Left cardiac atrium (tissue), 4 donors: ENCODE data around the gene RENBP. TPM values are rescaled to one million over a fixed set of nuclear protein-coding genes. Genes with fewer than 3 reads are reported as not detected.

Experiments used
- ATAC-seq, 2 donors: fragments of 200-7000 bp; cut with Tn5 transposase; one replicate each; pipeline ENCODE4 v1.9.1; 2020; ENCODE audit warnings: mild to moderate bottlenecking in 2 of 2, moderate library complexity in 2 of 2
- DNase-seq: peaks from one replicate; pipeline ENCODE4 v3.0.0-alpha.2; 2020
- intact Hi-C, 2 donors: fragments of 100-400 bp; cut with DNase I; formaldehyde crosslinking; loops; one replicate each; pipeline versions ENCODE4 v1.14.1 to v1.15.1; 2022 to 2023
- total RNA-seq, 2 donors: library from RNA; stranded (reverse); fragmentation: NEBNext Ultra II Directional; extraction: Animal tissue kit (Norgen Biotek cat#: 25700); gene quantifications; one replicate each; pipeline ENCODE4 v1.2.1, GENCODE V29; 2021
- donor health status: DM: no; HTN: yes; CAD: no.
- donor health status: DM: no; HTN: yes; CAD: no; lungs with severe emphysema.
- donor health status: DM: yes; HTN: yes; CAD: no.
- donor health status: Dilated cardiomyopathy.

RENBP gene
- total RNA-seq, 2 donors from 2014 or later = 14.7 to 14.8 TPM

GRCh38 chrX:153907456-153907855 lies 37.0 kb downstream of the RENBP start:
- intact Hi-C loops = no loop called here
- DNase-seq = no peak
- no peak for ATAC-seq

- no peak for DNase-seq
- ATAC-seq = no peak
- intact Hi-C loops = no loop called here
Measured at GRCh38 chrX:153906126-153906917, 38.1 kb downstream of the RENBP start.

- DNase-seq = no peak
- intact Hi-C loops = no loop called here
- no peak for ATAC-seq
Measured at GRCh38 chrX:153905481-153906095, 38.9 kb downstream of the RENBP start.

DNA sequence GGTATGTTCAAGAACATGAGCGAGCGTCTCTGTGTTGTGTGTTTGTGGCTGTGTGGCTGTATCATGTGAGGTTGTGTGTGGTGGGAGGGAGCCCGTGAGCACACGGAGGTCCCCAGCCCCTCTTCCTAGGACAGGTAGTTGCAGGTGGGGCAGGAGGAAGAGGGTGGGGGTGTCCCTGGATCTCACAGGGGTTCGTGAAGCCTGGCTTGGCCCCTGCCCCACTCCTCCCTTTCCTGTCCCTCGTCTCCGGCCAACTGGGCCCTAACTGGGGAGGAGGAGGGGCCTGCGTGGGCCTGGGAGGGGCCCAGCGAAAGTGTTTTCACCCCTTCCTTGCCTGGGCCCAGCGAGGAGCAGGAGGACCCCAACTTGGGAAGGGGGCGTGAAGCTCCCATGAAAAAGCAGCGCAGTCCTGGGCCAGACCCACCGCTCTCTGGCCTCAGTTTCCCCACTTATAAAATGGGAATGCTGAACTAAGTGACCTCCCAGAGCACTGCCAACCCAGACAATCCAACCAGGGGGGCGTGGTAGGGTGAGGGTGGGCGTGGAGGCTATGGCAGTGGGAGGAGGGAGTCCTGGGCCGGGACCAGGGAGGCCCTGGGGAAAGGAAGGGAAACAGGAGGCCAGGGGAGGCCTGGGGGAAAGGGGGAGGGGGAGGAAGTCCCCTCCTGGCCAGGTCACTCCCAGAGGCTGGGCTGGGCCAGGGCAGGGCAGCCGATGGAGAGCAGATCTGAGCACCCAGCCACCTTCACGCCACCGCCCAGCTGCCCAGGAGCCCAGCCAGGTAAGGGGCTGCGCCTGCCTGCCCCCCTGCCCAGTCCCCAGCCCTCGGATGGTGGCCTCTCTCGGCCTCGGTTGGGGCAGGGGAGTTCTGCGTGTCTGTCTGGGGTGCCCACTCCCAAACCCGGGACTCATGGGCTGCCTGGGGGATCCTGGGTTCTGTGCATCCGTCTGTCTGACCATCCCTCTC lies 40.2 kb downstream of the RENBP start, which contains the start of gene AVPR2:
Gene AVPR2, plus strand, starts transcription at position 683 of the 967 bp plus-strand sequence. CDS start 473 bp downstream, outside the sequence.
- ATAC-seq = peak; percentile 27 to 43
- no peak for DNase-seq
- intact Hi-C loops = no loop called here

DNA sequence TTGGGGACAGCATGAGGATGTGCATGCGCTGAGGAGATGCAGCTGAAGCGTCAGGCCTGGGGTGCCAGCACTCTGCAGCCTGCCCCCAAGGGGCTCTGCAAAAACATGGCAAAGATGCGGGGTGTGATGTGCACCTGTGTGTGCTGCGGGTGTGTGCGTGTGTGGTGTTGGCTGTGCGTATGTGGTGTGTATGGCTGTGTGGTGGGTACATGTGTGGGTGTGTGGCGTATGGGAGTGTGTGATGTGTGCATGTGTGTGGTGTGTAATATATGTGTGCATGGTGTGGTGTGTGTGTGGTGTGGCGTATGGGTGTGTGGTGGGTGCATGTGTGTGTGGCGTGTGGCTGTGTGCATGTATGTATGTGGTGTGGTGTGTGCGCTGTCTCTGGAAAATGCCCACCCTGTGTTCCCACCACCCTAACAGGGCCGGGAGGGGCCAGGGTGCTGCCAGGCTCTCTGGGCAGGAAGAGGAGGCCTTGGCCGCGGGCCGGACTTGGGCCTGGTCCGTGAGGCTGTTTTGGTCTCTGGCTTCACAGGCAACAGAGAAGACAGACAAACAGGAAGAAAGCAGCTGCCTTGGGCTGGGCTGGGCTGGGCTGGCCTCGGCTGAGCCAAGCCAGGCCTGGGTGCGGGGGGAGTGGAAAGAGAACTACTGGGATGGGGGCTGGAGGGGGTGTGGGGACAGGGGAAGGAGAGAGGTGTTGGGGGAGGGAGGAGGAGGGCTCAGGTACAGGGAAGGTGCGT lies 41.0 kb downstream of the RENBP start:
- intact Hi-C loops = no loop called here

GRCh38 chrX:153902385-153902784 lies 42.1 kb downstream of the RENBP start:
- intact Hi-C loops = no loop called here
- no peak for DNase-seq
- no peak for ATAC-seq

More for the DNA sequence above, 41.0 kb downstream of the RENBP start:
- DNase-seq (no peak), ATAC-seq (peak; percentile 39 to 44)

DNA sequence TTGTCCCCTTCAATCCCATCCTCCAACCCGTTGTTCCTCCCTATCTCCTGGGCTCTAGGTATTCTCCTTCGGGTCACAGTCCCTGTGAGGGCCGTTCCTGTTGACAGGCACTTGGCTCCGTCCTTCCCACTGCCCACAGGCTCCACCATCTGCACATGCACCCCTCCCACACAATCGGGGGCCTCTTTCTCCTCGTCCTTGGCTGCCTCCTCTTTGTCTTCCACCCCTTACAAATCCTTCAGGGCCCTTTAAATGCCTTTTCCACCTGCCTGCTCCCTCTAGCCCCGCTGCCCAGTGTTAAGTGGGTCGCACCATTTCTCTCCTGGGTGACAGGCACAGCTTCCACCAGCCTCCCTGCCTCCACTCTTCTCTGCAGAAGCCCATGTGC lies 42.7 kb downstream of the RENBP start:
- intact Hi-C loops = no loop called here
- DNase-seq = no peak
- ATAC-seq = no peak

- intact Hi-C loops = no loop called here
- ATAC-seq = peak; percentile 61 to 69
- peak; percentile 63 for DNase-seq
Measured at GRCh38 chrX:153900831-153901752, 43.4 kb downstream of the RENBP start.

DNA sequence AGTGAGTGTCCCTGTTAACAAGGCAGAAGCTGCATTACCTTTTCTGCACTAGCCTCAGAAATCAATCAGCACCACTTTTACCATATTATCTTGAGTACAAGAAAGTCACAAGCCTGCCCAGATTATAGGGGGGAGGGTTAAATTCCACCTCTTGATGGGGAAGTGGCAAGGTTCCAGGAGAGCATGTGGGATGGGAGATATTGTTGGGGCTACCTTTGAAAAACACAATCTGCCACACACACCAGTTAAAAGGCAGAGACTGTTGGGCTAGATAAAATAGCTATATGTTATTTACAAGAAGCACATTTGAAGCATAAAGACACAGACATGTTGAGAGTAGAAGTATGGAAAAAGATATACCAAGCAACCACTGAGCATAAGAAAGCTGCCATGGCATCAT lies 46.5 kb downstream of the RENBP start:
- intact Hi-C loops = no loop called here
- ATAC-seq (no peak), DNase-seq (no peak)

GRCh38 chrX:153889123-153889522 lies 55.3 kb downstream of the RENBP start:
- intact Hi-C loops = no loop called here
- no peak for ATAC-seq
- no peak for DNase-seq

DNA sequence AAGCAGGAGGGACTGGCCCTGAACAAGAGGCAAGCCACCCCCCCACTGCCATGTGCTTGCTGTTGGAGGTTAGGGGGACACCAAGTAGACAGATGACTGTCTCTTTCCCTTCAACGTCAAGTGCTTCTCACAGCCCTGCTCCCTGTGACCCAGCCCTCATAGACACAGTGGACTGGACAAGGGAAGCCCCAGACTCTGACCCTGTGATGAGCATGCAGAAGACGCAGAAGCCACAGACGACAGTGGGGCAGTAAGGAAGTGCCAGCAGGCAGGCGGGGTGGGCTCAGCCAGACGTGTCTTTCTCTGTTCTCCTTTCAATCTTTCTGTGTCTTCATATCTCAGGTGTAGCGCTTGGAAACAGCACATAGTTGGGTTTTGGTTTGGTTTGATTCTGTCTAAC lies 56.1 kb downstream of the RENBP start:
- ATAC-seq (no peak), DNase-seq (no peak)
- intact Hi-C loops = no loop called here

GRCh38 chrX:153887385-153887784 lies 57.1 kb downstream of the RENBP start:
- DNase-seq = no peak
- ATAC-seq = no peak
- intact Hi-C loops = no loop called here

GRCh38 chrX:153886915-153887314 lies 57.5 kb downstream of the RENBP start:
- no peak for ATAC-seq
- intact Hi-C loops = no loop called here
- no peak for DNase-seq

DNA sequence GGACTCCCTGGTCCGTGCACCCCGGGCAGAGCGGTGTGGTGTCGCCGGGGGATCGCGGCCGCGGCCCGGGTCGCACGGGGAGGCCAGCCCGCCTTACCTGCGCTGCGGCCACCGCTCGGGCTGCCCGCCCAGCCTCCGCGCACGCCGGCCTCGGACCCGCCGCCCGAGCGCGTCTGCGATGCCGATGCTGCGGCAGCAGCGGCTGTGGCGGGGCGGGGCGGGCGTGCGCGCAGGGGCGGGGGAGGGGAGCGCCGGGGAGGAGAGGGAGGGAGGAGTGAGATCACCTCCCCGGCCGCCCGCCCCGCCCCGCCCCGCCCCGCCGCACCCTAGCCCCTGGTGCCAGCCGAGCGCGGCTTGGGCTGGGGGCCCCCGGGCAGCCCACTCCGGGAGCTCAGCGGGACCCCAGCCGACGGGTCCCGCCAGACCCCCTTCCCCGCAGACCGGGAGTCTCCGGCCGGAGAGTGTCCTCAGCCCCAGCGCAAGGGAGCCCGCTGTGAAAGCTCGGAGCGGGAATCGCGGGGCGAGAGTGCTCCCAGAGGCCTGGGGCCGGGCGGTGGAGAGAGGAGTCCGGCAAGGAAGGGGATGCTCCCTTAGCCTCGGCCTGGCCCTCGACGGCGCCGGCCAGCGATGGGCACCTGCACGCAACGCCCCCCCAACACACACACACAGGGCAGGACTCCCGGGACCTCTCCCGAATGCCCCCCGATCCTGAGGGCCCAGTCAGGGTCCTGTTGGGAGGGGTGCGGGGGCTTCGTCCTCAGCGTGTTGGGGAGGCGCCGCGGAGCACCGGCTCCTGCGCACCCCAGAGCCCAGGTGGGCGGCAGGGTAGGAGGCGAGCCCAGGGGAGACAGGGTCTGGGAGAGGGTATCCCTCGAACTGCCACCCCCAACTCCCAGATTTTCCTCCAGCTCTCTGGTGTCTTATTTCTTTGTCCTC lies 58.2 kb downstream of the RENBP start, which contains the start of gene L1CAM:
Gene L1CAM, minus strand, starts transcription at position 206 of the 936 bp plus-strand sequence. CDS start 10,337 bp downstream, outside the sequence.
- peak in 1 of 2 donors; percentile 58 for ATAC-seq
- intact Hi-C loops = no loop called here
- no peak for DNase-seq
